Neutrophil (primary cell): ENCODE measurements around the gene CHPT1.
"Not testable (repeated sequence)": the region's sequence is repeated elsewhere in the genome, so short reads cannot be mapped to it uniquely, and the experiment has no call there.

Source experiments
- H3K27ac ChIP-seq: fragments of 200-600 bp; sonication (generic); 2 replicates; pipeline ENCODE4 v1.5.1; 2016; ENCODE audit warnings: mild to moderate bottlenecking, moderate library complexity
- H3K27me3 ChIP-seq: fragments of 200-600 bp; sonication (generic); 2 replicates; pipeline ENCODE4 v1.6.0; 2016; ENCODE audit warnings: mild to moderate bottlenecking
- H3K36me3 ChIP-seq: fragments of 200-600 bp; sonication (generic); 2 replicates; pipeline ENCODE4 v1.5.1; 2017
- H3K4me1 ChIP-seq, 2 experiments: fragments of 200-600 bp in 1 of 2; sonication (generic) in 1 of 2; 1 replicate in 1 of 2; 2 replicates in 1 of 2; pipeline versions ENCODE4 v1.5.1 to v1.6.1; 2013 to 2016; ENCODE audit warnings: low read depth in 1 of 2, low read length in 1 of 2, mild to moderate bottlenecking in 1 of 2, moderate library complexity in 1 of 2; ENCODE audit not compliant: control insufficient read depth in 1 of 2, insufficient read depth in 1 of 2
- H3K4me3 ChIP-seq, 2 experiments: fragments of 200-600 bp in 1 of 2; sonication (generic) in 1 of 2; 1 replicate in 1 of 2; 2 replicates in 1 of 2; pipeline ENCODE4 v1.5.1; 2013 to 2016; ENCODE audit warnings: low read depth in 1 of 2, low read length in 1 of 2, mild to moderate bottlenecking in 1 of 2, moderate library complexity in 1 of 2
- H3K9me3 ChIP-seq: fragments of 200-600 bp; sonication (generic); 2 replicates; pipeline ENCODE4 v1.5.1; 2016
- TF ChIP-seq, protein P1 (sequence below): fragments of 200-600 bp; sonication (generic); IDR thresholded peaks from 2 replicates; pipeline ENCODE4 v1.5.1; 2016; ENCODE audit warnings: antibody characterized with exemption

The CHPT1 gene

DNA sequence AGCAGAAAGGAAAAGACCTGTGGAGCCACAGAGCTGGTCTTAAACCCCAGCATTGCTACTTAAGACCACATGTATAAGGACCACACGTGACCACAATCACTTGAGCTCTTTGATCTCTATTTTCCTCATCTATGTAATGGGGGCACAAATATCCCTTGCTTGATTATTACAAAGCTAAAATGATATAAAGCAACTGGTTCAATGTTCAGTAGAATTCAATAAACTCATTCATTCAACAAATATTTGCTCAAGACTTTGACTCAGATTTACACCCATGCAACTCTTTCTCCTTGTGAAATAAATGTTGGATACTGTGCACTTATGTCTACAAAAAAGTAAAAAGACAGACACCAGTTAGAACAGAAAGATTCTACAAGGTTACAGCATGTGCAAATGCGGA is 21.9 kb upstream of the CHPT1 start:
- H3K4me1 ChIP-seq: peaks cover 21 to 24% of the 10 kb centered on the region in 2 experiments
- H3K36me3 ChIP-seq: no peaks in the 10 kb centered on the region
- no peak overlapping the region for H3K27ac ChIP-seq
- no peaks in the 10 kb centered on the region for H3K27me3 ChIP-seq
- TF ChIP-seq, protein P1, sequence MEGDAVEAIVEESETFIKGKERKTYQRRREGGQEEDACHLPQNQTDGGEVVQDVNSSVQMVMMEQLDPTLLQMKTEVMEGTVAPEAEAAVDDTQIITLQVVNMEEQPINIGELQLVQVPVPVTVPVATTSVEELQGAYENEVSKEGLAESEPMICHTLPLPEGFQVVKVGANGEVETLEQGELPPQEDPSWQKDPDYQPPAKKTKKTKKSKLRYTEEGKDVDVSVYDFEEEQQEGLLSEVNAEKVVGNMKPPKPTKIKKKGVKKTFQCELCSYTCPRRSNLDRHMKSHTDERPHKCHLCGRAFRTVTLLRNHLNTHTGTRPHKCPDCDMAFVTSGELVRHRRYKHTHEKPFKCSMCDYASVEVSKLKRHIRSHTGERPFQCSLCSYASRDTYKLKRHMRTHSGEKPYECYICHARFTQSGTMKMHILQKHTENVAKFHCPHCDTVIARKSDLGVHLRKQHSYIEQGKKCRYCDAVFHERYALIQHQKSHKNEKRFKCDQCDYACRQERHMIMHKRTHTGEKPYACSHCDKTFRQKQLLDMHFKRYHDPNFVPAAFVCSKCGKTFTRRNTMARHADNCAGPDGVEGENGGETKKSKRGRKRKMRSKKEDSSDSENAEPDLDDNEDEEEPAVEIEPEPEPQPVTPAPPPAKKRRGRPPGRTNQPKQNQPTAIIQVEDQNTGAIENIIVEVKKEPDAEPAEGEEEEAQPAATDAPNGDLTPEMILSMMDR: no peak
- no peak overlapping the region for H3K4me3 ChIP-seq
- H3K9me3 ChIP-seq: no peaks in the 10 kb centered on the region

DNA sequence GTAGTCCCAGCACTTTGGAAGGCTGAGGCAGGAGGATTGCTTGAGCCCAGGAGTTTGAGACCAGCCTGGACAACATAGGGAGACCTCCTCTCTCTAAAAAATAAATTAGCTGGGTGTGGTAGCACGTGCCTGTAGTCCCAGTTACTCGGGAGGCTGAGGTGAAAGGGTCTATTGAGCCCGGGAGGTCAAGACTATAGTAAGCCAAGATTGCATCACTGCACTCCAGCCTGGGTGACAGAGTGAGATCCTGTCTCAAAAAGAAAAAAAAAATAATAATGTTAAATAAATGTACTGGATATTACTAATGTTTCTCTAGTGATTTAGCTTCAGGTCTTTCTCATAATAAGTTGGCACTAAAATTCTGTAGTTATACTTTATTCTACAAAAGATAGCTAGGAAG is 20.9 kb upstream of the CHPT1 start:
- H3K9me3 ChIP-seq, H3K27me3 ChIP-seq, H3K27ac ChIP-seq, H3K36me3 ChIP-seq, H3K4me3 ChIP-seq: not testable (repeated sequence)
- H3K4me1 ChIP-seq: peaks cover 11 to 14% of the 10 kb centered on the region in 2 experiments

DNA sequence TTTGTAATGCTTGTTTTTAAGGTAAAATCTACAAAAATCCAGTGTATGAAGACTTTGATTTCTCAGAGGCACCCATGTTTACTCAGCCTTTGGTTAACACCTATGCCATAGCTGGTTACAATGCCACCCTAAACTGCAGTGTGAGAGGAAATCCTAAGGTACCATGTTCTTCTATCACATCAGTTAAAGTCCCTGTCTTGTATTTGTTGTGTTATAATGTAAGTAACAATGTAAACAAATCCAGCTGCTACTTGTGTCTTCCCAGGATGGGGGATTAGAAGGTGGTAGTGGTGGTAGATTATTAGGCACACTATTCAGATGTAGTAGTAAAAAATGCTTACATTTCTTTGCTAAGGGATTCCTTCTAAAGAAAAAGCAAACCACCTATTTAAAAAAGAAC is 19.4 kb upstream of the CHPT1 start:
- TF ChIP-seq, protein P1: no peak
- Histone ChIP-seq H3K27me3 (no peaks in the 10 kb centered on the region), H3K4me1 (no peaks in the 10 kb centered on the region), H3K27ac (no peak overlapping the region), H3K36me3 (no peaks in the 10 kb centered on the region), H3K4me3 (no peak overlapping the region), H3K9me3 (no peaks in the 10 kb centered on the region)

DNA sequence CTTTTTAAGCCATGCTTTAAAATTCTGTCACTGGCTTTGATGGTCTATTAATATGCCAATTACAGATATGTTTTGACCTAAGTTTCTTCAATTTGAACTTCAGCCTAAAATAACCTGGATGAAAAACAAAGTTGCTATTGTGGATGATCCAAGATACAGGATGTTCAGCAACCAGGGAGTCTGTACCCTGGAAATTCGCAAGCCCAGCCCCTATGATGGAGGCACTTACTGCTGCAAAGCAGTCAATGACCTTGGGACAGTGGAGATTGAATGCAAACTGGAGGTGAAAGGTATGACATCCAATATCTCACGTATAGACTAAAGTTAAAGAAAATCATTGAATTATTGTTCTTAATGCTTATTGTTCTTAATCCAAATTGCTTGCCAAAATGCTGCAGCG is 17.2 kb upstream of the CHPT1 start:
- no peaks in the 10 kb centered on the region for H3K36me3 ChIP-seq
- no peaks in the 10 kb centered on the region for H3K4me1 ChIP-seq
- H3K27ac ChIP-seq: no peak overlapping the region

GRCh38 chr12:101680647-101681046 is 16.8 kb upstream of the CHPT1 start:
- TF ChIP-seq, protein P1: no peak
- Histone ChIP-seq H3K4me1 (no peaks in the 10 kb centered on the region), H3K27ac (no peak overlapping the region), H3K36me3 (no peaks in the 10 kb centered on the region), H3K9me3 (no peaks in the 10 kb centered on the region), H3K27me3 (peaks cover 4% of the 10 kb centered on the region), H3K4me3 (no peak overlapping the region)

More for the DNA sequence above, 17.2 kb upstream of the CHPT1 start:
- H3K9me3 ChIP-seq: no peaks in the 10 kb centered on the region
- no peak overlapping the region for H3K4me3 ChIP-seq
- H3K27me3 ChIP-seq: peaks cover 4% of the 10 kb centered on the region
- TF ChIP-seq, protein P1: no peak

DNA sequence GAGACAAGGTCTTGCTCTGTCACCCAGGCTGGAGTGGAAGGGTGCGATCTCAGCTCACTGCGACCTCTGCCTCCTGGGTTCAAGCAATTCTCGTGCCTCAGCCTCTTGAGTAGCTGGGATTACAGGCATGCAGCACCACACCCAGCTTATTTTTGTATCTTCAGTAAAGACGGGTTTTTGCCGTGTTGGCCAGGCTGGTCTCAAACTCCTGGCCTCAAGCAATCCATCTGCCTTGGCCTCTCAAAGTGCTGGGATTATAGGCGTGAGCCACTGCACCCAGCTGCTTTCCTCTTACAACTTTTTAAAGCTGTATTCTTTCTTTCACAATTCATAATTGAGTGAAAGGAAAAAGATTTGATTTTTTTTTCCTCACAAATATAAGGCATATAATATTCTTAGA is 15.8 kb upstream of the CHPT1 start:
- not testable (repeated sequence) for H3K36me3 ChIP-seq, H3K27me3 ChIP-seq, H3K4me1 ChIP-seq

DNA sequence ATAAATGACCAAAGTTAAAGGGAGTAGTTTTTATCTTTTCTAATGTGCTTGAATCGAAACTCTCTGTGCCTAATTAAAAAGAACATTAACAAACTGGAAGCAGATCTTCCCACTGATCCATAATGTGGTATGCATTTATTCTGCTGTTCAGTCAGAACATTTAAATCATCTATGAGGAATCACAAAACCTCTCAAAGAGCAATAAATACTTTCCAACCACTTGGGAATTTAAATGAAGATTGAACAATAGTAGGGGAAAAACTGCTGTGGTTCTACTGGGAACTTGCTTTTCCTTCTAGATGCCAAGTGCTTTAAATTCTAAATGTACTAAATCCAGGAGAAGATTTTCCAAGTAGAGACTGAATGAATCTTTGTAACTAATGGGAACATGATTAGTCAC is 12.3 kb upstream of the CHPT1 start:
- H3K27ac ChIP-seq: no peak overlapping the region
- H3K4me1 ChIP-seq: no peaks in the 10 kb centered on the region
- TF ChIP-seq, protein P1: no peak
- H3K36me3 ChIP-seq: no peaks in the 10 kb centered on the region
- no peak overlapping the region for H3K4me3 ChIP-seq
- H3K27me3 ChIP-seq: peaks cover 4% of the 10 kb centered on the region
- H3K9me3 ChIP-seq: no peaks in the 10 kb centered on the region

More for the DNA sequence above, 15.8 kb upstream of the CHPT1 start:
- H3K9me3 ChIP-seq, H3K27ac ChIP-seq, H3K4me3 ChIP-seq: not testable (repeated sequence)
